Osteoblast (primary cell): Measurements from ENCODE around the gene WDR47. TPM values are rescaled to one million over a fixed set of nuclear protein-coding genes. Genes with fewer than 3 reads are reported as not detected.
"Not testable (repeated sequence)": the region's sequence is repeated elsewhere in the genome, so short reads cannot be mapped to it uniquely, and the experiment has no call there.

ENCODE experiments used
- DNase-seq: peaks from one replicate; pipeline ENCODE4 v3.0.0; 2011; ENCODE audit warnings: low spot score, mixed read lengths; ENCODE audit not compliant: insufficient read length; ENCODE audit errors: missing footprints
- H2AFZ ChIP-seq: 2 replicates; pipeline ENCODE4 v1.6.0; 2011; ENCODE audit warnings: mild to moderate bottlenecking, low read length
- H3K27ac ChIP-seq: 2 replicates; pipeline ENCODE4 v1.5.1; 2011; ENCODE audit warnings: mild to moderate bottlenecking, low read depth, low read length, moderate library complexity
- H3K27me3 ChIP-seq: 2 replicates; pipeline ENCODE4 v1.6.0; 2012; ENCODE audit warnings: mild to moderate bottlenecking, control low read depth, inconsistent platforms, low read length, moderate library complexity; ENCODE audit not compliant: insufficient read depth
- H3K36me3 ChIP-seq: 2 replicates; pipeline ENCODE4 v1.5.1; 2011; ENCODE audit warnings: mild to moderate bottlenecking, low read length, control low read depth, moderate library complexity; ENCODE audit not compliant: insufficient read depth
- H3K4me1 ChIP-seq: 2 replicates; pipeline ENCODE4 v1.5.1; 2011; ENCODE audit warnings: mild to moderate bottlenecking, low read length, control low read depth, moderate library complexity; ENCODE audit not compliant: insufficient read depth
- H3K4me2 ChIP-seq: 2 replicates; pipeline ENCODE4 v1.6.0; 2011; ENCODE audit warnings: mild to moderate bottlenecking, low read length; ENCODE audit not compliant: insufficient read depth
- H3K4me3 ChIP-seq: fragments of 200-600 bp; sonication (generic); 3 replicates; pipeline ENCODE4 v1.5.1; 2012; ENCODE audit warnings: mild to moderate bottlenecking, low read length, inconsistent platforms; ENCODE audit not compliant: insufficient read depth
- H3K79me2 ChIP-seq: 2 replicates; pipeline ENCODE4 v1.6.0; 2012; ENCODE audit warnings: mild to moderate bottlenecking, low read length, control low read depth, inconsistent platforms; ENCODE audit not compliant: insufficient read depth
- H3K9me3 ChIP-seq: 2 replicates; pipeline ENCODE4 v1.5.1; 2011; ENCODE audit warnings: low read depth, low read length, control low read depth
- H4K20me1 ChIP-seq: 2 replicates; pipeline ENCODE4 v1.6.0; 2012; ENCODE audit warnings: mild to moderate bottlenecking, low read length, control low read depth; ENCODE audit not compliant: insufficient read depth
- total RNA-seq: library from RNA; depleted of rRNA; stranded (reverse); fragments of >200 nt; gene quantifications from 2 replicates; pipeline ENCODE4 v1.2.3, GENCODE V29; 2012
- TF ChIP-seq, protein P1 (sequence below): IDR thresholded peaks from 2 replicates; pipeline ENCODE4 v1.5.1; 2011; ENCODE audit warnings: mild to moderate bottlenecking, low read depth, low read length, moderate library complexity; ENCODE audit errors: extremely low read depth

Gene WDR47
- total RNA-seq, 1 donor: 20.6 TPM

GRCh38 chr1:109060707-109061106, 18.8 kb upstream of the WDR47 start:
- Histone ChIP-seq H3K4me1 (no peaks in the 10 kb centered on the region), H3K4me3 (no peak overlapping the region), H3K27ac (no peak overlapping the region), H2AFZ (no peak overlapping the region), H3K9me3 (no peaks in the 10 kb centered on the region), H3K4me2 (no peak overlapping the region), H3K27me3 (no peaks in the 10 kb centered on the region), H3K36me3 (peaks cover 28% of the 10 kb centered on the region), H3K79me2 (no peaks in the 10 kb centered on the region), H4K20me1 (peaks cover 2% of the 10 kb centered on the region)
- DNase-seq: no peak
- TF ChIP-seq, protein P1, sequence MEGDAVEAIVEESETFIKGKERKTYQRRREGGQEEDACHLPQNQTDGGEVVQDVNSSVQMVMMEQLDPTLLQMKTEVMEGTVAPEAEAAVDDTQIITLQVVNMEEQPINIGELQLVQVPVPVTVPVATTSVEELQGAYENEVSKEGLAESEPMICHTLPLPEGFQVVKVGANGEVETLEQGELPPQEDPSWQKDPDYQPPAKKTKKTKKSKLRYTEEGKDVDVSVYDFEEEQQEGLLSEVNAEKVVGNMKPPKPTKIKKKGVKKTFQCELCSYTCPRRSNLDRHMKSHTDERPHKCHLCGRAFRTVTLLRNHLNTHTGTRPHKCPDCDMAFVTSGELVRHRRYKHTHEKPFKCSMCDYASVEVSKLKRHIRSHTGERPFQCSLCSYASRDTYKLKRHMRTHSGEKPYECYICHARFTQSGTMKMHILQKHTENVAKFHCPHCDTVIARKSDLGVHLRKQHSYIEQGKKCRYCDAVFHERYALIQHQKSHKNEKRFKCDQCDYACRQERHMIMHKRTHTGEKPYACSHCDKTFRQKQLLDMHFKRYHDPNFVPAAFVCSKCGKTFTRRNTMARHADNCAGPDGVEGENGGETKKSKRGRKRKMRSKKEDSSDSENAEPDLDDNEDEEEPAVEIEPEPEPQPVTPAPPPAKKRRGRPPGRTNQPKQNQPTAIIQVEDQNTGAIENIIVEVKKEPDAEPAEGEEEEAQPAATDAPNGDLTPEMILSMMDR: no peak

- Histone ChIP-seq H2AFZ (no peak overlapping the region), H3K4me3 (no peak overlapping the region), H3K36me3 (peaks cover 13% of the 10 kb centered on the region), H4K20me1 (peaks cover 2% of the 10 kb centered on the region), H3K27ac (no peak overlapping the region), H3K9me3 (no peaks in the 10 kb centered on the region), H3K27me3 (no peaks in the 10 kb centered on the region), H3K4me2 (no peak overlapping the region), H3K79me2 (no peaks in the 10 kb centered on the region), H3K4me1 (no peaks in the 10 kb centered on the region)
- TF ChIP-seq, protein P1: no peak
- DNase-seq: no peak
These were observed 17.1 kb upstream of the WDR47 start for GRCh38 chr1:109059026-109059425.

- H2AFZ ChIP-seq: no peak overlapping the region
- no peak overlapping the region for H3K4me2 ChIP-seq
- H3K79me2 ChIP-seq: no peaks in the 10 kb centered on the region
- no peak for DNase-seq
- no peaks in the 10 kb centered on the region for H3K36me3 ChIP-seq
- H4K20me1 ChIP-seq: peaks cover under 1% of the 10 kb centered on the region
- no peak overlapping the region for H3K27ac ChIP-seq
- no peaks in the 10 kb centered on the region for H3K27me3 ChIP-seq
- TF ChIP-seq, protein P1: no peak
- H3K4me1 ChIP-seq: no peaks in the 10 kb centered on the region
- H3K9me3 ChIP-seq: no peaks in the 10 kb centered on the region
- no peak overlapping the region for H3K4me3 ChIP-seq
These were observed 14.2 kb upstream of the WDR47 start for GRCh38 chr1:109056064-109056463.

- H3K4me1 ChIP-seq, H3K79me2 ChIP-seq, H3K4me2 ChIP-seq, H3K27ac ChIP-seq, H3K27me3 ChIP-seq, DNase-seq, H3K36me3 ChIP-seq, H2AFZ ChIP-seq, H3K4me3 ChIP-seq, H4K20me1 ChIP-seq, H3K9me3 ChIP-seq: not testable (repeated sequence)
These were observed 10.2 kb upstream of the WDR47 start for GRCh38 chr1:109052145-109052544.
